Measurements from ENCODE around the gene SOWAHB.

DNA sequence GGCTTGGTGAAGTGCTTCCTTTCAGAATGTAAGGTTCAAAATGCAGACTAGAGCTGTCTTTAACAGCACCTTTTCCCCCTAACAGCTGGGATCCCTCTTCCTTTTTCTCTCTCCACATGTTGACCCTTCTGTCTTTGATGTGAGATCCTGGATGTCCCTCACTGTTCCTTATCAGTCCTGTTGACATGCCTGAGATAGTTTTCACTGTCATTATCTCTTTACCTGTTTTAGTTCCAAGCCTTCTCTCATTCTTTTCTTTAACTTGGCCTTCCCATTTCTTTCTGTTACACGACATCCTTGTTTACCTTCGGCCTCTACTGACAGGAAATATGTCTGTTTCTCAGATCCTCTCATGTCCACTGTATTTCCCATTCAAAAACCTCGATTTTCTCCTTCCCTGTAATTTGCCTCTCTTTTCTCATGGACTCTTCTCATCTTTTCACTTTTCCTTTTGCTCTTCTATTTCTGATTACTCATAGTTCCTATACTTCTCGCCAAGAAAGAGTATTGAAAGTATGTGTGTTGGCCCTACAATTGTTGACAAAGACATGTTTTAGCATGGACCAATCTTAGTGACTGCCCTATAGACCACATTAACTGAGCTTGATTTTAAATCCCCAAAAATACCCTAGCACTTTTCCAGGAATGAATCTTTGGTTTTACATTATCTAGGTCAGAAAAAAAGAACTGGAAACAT lies 1.2 kb upstream of the SOWAHB start:
- TF ChIP-seq TAF1 (IDR thresholded peaks at IDR 0.05; ENCODE audit: borderline replicate concordance, low read depth, low read length) (no peak), POLR2A (IDR thresholded peaks at IDR 0.05; ENCODE audit: low read depth, low read length) (no peak), POLR2AphosphoS5 (IDR thresholded peaks at IDR 0.05; ENCODE audit: low read depth, low read length) (no peak)
